Breast epithelium (tissue), 4 donors: ENCODE data around the gene EPS8. TPM values are rescaled to one million over a fixed set of nuclear protein-coding genes. Genes with fewer than 3 reads are reported as not detected.
A peak's percentile ranks its signal among the peaks of the same experiment; 100 is the strongest.

ENCODE experiments used
- DNase-seq, 2 donors: peaks; one replicate each; pipeline ENCODE4 v3.0.0-alpha.2; 2019; ENCODE audit warnings: low spot score in 2 of 2
- H3K27ac ChIP-seq, 2 donors: fragments of 200-600 bp; sonication (generic) in 1 of 2; one replicate each; pipeline ENCODE4 v1.5.1; 2016 to 2019; ENCODE audit warnings: mild to moderate bottlenecking in 1 of 2
- H3K27me3 ChIP-seq, 2 donors: fragments of 200-600 bp; sonication (generic) in 1 of 2; one replicate each; pipeline versions ENCODE4 v1.5.1 to v1.6.0; 2017 to 2019; ENCODE audit warnings: control low read depth in 1 of 2, mild to moderate bottlenecking in 1 of 2
- H3K36me3 ChIP-seq: fragments of 200-600 bp; one replicate; pipeline ENCODE4 v1.5.1; 2019
- H3K4me1 ChIP-seq, 2 donors: fragments of 200-600 bp; sonication (generic); one replicate each; pipeline ENCODE4 v1.5.1; 2016 to 2019; ENCODE audit warnings: control low read depth in 1 of 2
- H3K4me3 ChIP-seq, 3 donors: fragments of 200-600 bp; sonication (generic); 1 replicate in 2 of 3; 2 replicates in 1 of 3; pipeline ENCODE4 v1.5.1; 2016 to 2019; ENCODE audit warnings: mild to moderate bottlenecking in 3 of 3, moderate library complexity in 2 of 3
- H3K9me3 ChIP-seq, 2 donors: fragments of 200-600 bp; sonication (generic) in 1 of 2; one replicate each; pipeline ENCODE4 v1.5.1; 2016 to 2019; ENCODE audit warnings: control low read depth in 1 of 2
- CTCF ChIP-seq, 3 donors: fragments of 450-650 bp; IDR thresholded peaks; one replicate each; pipeline ENCODE4 v1.5.1; 2016 to 2017; ENCODE audit warnings: antibody characterized with exemption in 3 of 3, mild to moderate bottlenecking in 3 of 3, moderate library complexity in 3 of 3
- POLR2A ChIP-seq: fragments of 450-650 bp; IDR thresholded peaks from one replicate; pipeline ENCODE4 v1.6.1; 2016; ENCODE audit warnings: antibody characterized with exemption, mild to moderate bottlenecking, moderate library complexity
- POLR2AphosphoS5 ChIP-seq, 3 donors: sonication (generic); formaldehyde crosslinking; IDR thresholded peaks; one replicate each; pipeline ENCODE4 v1.6.1; 2017; ENCODE audit warnings: antibody characterized with exemption in 3 of 3
- intact Hi-C: fragments of 100-400 bp; cut with DNase I; formaldehyde crosslinking; loops from one replicate; pipeline ENCODE4 v1.15.1; 2023; ENCODE audit warnings: low total_unique reads
- total RNA-seq, 3 donors: library from RNA; depleted of rRNA; stranded (reverse); fragments of >200 nt; gene quantifications; one replicate each; pipeline ENCODE4 v1.1.0, GENCODE V29; 2016

Gene EPS8
- total RNA-seq, 3 donors from 2014 or later: 137 to 244 (median 168) TPM

- H3K27me3 ChIP-seq: no peaks in the 10 kb centered on the region
- H3K4me1 ChIP-seq: no peaks in the 10 kb centered on the region
- DNase-seq: peak in 1 of 2 donors; percentile 39
- TF ChIP-seq POLR2AphosphoS5 (IDR thresholded peaks at IDR 0.05): peak in 1 of 3 donors; percentile 10
- TF ChIP-seq CTCF (IDR thresholded peaks at IDR 0.05): peak; percentile 82 to 95 (median 90)
- no peak for TF ChIP-seq POLR2A
- intact Hi-C loops: loop anchor here (5.0 kb wide), 1 partner anchor 267 kb away; no protein-coding TSS in a partner anchor
- H3K27ac ChIP-seq: peak overlapping the region; percentile 5 to 38
- H3K9me3 ChIP-seq: no peaks in the 10 kb centered on the region
- no peaks in the 10 kb centered on the region for H3K36me3 ChIP-seq
- H3K4me3 ChIP-seq: peak overlapping the region; percentile 8 to 64 (median 42)
These were observed 198.9 kb downstream of the EPS8 start for GRCh38 chr12:15590180-15590826.

DNA sequence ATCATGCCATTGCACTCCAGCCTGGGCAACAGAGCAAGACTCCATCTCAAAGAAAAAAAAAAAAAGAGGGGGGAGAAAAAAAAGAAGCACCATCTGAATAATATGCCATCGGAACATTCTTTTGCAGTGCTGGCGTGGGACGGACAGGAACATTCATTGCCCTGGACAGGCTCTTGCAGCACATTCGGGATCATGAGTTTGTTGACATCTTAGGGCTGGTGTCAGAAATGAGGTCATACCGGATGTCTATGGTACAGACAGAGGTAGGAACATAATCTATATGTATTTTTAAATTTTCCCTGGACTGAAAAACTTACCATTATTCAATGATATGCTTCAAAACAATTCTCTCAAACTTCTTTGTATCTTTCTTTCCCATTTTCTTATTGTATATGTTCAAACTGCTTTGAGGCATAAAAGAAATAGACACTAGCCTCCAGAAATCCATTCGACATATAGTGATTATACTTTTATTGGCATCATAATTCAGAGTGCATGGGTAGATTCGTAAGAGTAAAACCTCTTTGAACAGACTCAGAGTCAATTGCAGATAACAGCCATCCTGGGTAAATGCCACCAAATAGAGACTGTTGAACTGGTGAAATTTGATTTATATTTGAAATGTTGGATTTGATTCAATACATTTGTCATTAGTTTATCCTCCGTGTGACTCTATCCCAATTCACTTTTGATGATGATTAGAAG lies 199.7 kb downstream of the EPS8 start:
- no peaks in the 10 kb centered on the region for H3K9me3 ChIP-seq
- DNase-seq: no peak
- no peaks in the 10 kb centered on the region for H3K36me3 ChIP-seq
- TF ChIP-seq CTCF (IDR thresholded peaks at IDR 0.05) (no peak), POLR2A (no peak), POLR2AphosphoS5 (IDR thresholded peaks at IDR 0.05) (no peak)
- H3K4me1 ChIP-seq: no peaks in the 10 kb centered on the region
- no peak overlapping the region for H3K27ac ChIP-seq
- no peaks in the 10 kb centered on the region for H3K27me3 ChIP-seq
- peak overlapping the region in 1 of 3 donors; percentile 64 for H3K4me3 ChIP-seq
- intact Hi-C loops: loop anchor here (5.0 kb wide), 1 partner anchor 268 kb away; no protein-coding TSS in a partner anchor

GRCh38 chr12:15584366-15585041 lies 204.7 kb downstream of the EPS8 start:
- DNase-seq: no peak
- Histone ChIP-seq H3K36me3 (no peaks in the 10 kb centered on the region), H3K4me3 (no peak overlapping the region), H3K27ac (no peak overlapping the region), H3K9me3 (no peaks in the 10 kb centered on the region), H3K27me3 (no peaks in the 10 kb centered on the region), H3K4me1 (no peaks in the 10 kb centered on the region)
- intact Hi-C loops: no loop called here
- no peak for TF ChIP-seq POLR2AphosphoS5 (IDR thresholded peaks at IDR 0.05)
- peak in 2 of 3 donors; percentile 11 to 50 for TF ChIP-seq CTCF (IDR thresholded peaks at IDR 0.05)

DNA sequence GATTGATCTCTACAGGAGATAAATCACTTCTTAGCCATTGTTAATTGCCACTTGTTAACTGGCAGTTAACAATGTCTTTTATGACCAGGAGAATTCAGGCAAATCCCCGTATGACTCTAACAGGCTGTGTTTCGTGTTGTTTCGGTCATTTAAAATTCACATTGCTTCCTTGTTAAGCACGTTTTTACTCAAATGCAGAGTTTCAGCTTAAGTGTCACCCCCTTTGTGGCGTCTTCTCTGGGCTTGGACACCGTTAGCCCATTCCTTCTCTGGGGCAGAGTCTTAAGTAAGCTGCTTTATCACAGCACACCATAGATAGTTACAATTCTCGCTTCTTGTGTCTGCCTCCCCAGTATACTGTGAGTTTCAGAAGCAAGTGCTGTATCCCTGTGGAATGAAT lies 205.4 kb downstream of the EPS8 start:
- H3K4me1 ChIP-seq: no peaks in the 10 kb centered on the region
- no peaks in the 10 kb centered on the region for H3K27me3 ChIP-seq
- TF ChIP-seq CTCF (IDR thresholded peaks at IDR 0.05) (no peak), POLR2A (no peak)
- no peaks in the 10 kb centered on the region for H3K9me3 ChIP-seq
- no peak overlapping the region for H3K4me3 ChIP-seq
- H3K27ac ChIP-seq: no peak overlapping the region
- no peaks in the 10 kb centered on the region for H3K36me3 ChIP-seq
- intact Hi-C loops: no loop called here
- no peak for DNase-seq

- Histone ChIP-seq H3K36me3 (no peaks in the 10 kb centered on the region), H3K27ac (no peak overlapping the region), H3K4me1 (no peaks in the 10 kb centered on the region), H3K27me3 (no peaks in the 10 kb centered on the region), H3K4me3 (no peak overlapping the region), H3K9me3 (no peaks in the 10 kb centered on the region)
- no peak for DNase-seq
- intact Hi-C loops: no loop called here
- TF ChIP-seq CTCF (IDR thresholded peaks at IDR 0.05): no peak
- TF ChIP-seq POLR2AphosphoS5 (IDR thresholded peaks at IDR 0.05): no peak
- no peak for TF ChIP-seq POLR2A
These were observed 208.2 kb downstream of the EPS8 start for GRCh38 chr12:15581006-15581405.
